GM12801 (cell line): ENCODE results near the gene DYNC1I1.

Experiments
- CTCF ChIP-seq: IDR thresholded peaks from one replicate; pipeline ENCODE4 v1.5.1; 2011; ENCODE audit warnings: control low read depth; ENCODE audit not compliant: insufficient read length; ENCODE audit errors: extremely low read depth

DYNC1I1 gene

GRCh38 chr7:95793658-95794057 lies 21.3 kb downstream of the DYNC1I1 start:
- TF ChIP-seq CTCF = no peak

- no peak for TF ChIP-seq CTCF
Observed at GRCh38 chr7:95794917-95795515, 22.7 kb downstream of the DYNC1I1 start.

- no peak for TF ChIP-seq CTCF
Observed at GRCh38 chr7:95796617-95797016, 24.3 kb downstream of the DYNC1I1 start.

GRCh38 chr7:95798401-95798930 lies 26.1 kb downstream of the DYNC1I1 start:
- no peak for TF ChIP-seq CTCF

- no peak for TF ChIP-seq CTCF
Observed at GRCh38 chr7:95800787-95801186, 28.4 kb downstream of the DYNC1I1 start.

GRCh38 chr7:95802270-95802669 lies 29.9 kb downstream of the DYNC1I1 start:
- TF ChIP-seq CTCF = no peak

GRCh38 chr7:95804052-95804451 lies 31.7 kb downstream of the DYNC1I1 start:
- TF ChIP-seq CTCF = no peak
